GM12878 (cell line): ENCODE results near the gene ZNHIT1. TPM values are rescaled to one million over a fixed set of nuclear protein-coding genes. Genes with fewer than 3 reads are reported as not detected.

Source experiments
- ATAC-seq: fragments of 200-7000 bp; cut with Tn5 transposase; 3 replicates; pipeline ENCODE4 v1.9.1; 2020; ENCODE audit warnings: mild to moderate bottlenecking, moderate library complexity
- BruUV-seq: library from RNA; stranded (reverse); fragments of 400-500 nt; replicated peaks from 2 replicates; lab custom pipeline; 2021; lab: Mats Ljungman, UMichigan
- CTCF ChIA-PET: fragments of 300-600 bp; sonication (Branson Sonifier 250); formaldehyde crosslinking; extraction: SDS; loops from one replicate; lab custom pipeline; 2021; ENCODE audit warnings: inconsistent platforms; lab: Yijun Ruan, JAX
- POLR2A ChIA-PET: fragments of 350-600 bp; formaldehyde crosslinking; extraction: SDS; loops from one replicate; lab custom pipeline; 2021; ENCODE audit warnings: inconsistent platforms; lab: Charles Lee
- RAD21 ChIA-PET: fragments of 300-600 bp; sonication (Branson Sonifier 250); formaldehyde crosslinking; loops from one replicate; lab custom pipeline; 2023; ENCODE audit warnings: antibody characterized with exemption; ENCODE audit not compliant: unreplicated experiment; lab: Charles Lee
- SMC1A ChIA-PET: fragments of 300-600 bp; sonication (Branson Sonifier 250); formaldehyde crosslinking; loops from one replicate; lab custom pipeline; 2023; ENCODE audit not compliant: unreplicated experiment, uncharacterized antibody; lab: Charles Lee
- DNase-seq: peaks from one replicate; pipeline ENCODE4 v3.0.0-alpha.2; 2011; ENCODE audit warnings: low read depth, low spot score
- FAIRE-seq: peaks from 3 replicates; lab custom pipeline; 2011; peaks lifted over from hg19 to GRCh38; lab: Jason Lieb, UNC
- H2AFZ ChIP-seq: 2 replicates; pipeline ENCODE4 v1.6.0; 2011; ENCODE audit warnings: low read depth, low read length, control low read depth; ENCODE audit not compliant: control insufficient read depth
- H3K27ac ChIP-seq: 2 replicates; pipeline ENCODE4 v1.5.1; 2011; ENCODE audit warnings: control low read depth; ENCODE audit not compliant: control insufficient read depth, insufficient read depth
- H3K27me3 ChIP-seq, 2 experiments: replicated peaks in 1 of 2; 2 replicates each; pipeline versions ENCODE4 v1.6.0 to v1.6.1; 2011; ENCODE audit warnings: low read length in 1 of 2; ENCODE audit not compliant: control insufficient read depth in 2 of 2, insufficient read depth in 2 of 2
- H3K36me3 ChIP-seq, 2 experiments: 2 replicates each; pipeline ENCODE4 v1.5.1; 2011; ENCODE audit warnings: low read length in 1 of 2; ENCODE audit not compliant: control insufficient read depth in 2 of 2, insufficient read depth in 2 of 2
- H3K4me1 ChIP-seq: 2 replicates; pipeline ENCODE4 v1.6.1; 2011; ENCODE audit warnings: mild to moderate bottlenecking, low read length, moderate library complexity, mixed read lengths; ENCODE audit not compliant: control insufficient read depth, insufficient read depth
- H3K4me2 ChIP-seq: 2 replicates; pipeline ENCODE4 v1.6.0; 2011; ENCODE audit warnings: control low read depth; ENCODE audit not compliant: control insufficient read depth, insufficient read depth
- H3K4me3 ChIP-seq: fragments of 200-600 bp; sonication (generic); 2 replicates; pipeline ENCODE4 v1.5.1; 2016
- H3K79me2 ChIP-seq: 2 replicates; pipeline ENCODE4 v1.6.0; 2011; ENCODE audit warnings: low read length; ENCODE audit not compliant: control insufficient read depth, insufficient read depth
- H3K9ac ChIP-seq: 2 replicates; pipeline ENCODE4 v1.8.0; 2011; ENCODE audit warnings: low read length, control low read depth, mixed read lengths; ENCODE audit not compliant: control insufficient read depth, insufficient read depth
- H3K9me3 ChIP-seq: replicated peaks from 3 replicates; pipeline ENCODE4 v1.5.1; 2011; ENCODE audit warnings: mild to moderate bottlenecking, low read length; ENCODE audit not compliant: control insufficient read depth, insufficient read depth
- H4K20me1 ChIP-seq: 2 replicates; pipeline ENCODE4 v1.6.0; 2011; ENCODE audit not compliant: control insufficient read depth, insufficient read depth
- ATF7 ChIP-seq: fragments of 450-650 bp; IDR thresholded peaks from 2 replicates; pipeline ENCODE4 v1.6.1; 2016; ENCODE audit warnings: low read depth, mild to moderate bottlenecking
- BMI1 ChIP-seq: fragments of 450-650 bp; IDR thresholded peaks from 2 replicates; pipeline ENCODE4 v1.6.1; 2016; ENCODE audit warnings: mild to moderate bottlenecking, moderate library complexity, borderline replicate concordance
- CBX5 ChIP-seq: sonication (generic); IDR thresholded peaks from 2 replicates; pipeline ENCODE4 v1.6.1; 2016; ENCODE audit warnings: low read depth, moderate library complexity, mild to moderate bottlenecking, inconsistent platforms
- CREM ChIP-seq: IDR thresholded peaks from 2 replicates; pipeline ENCODE4 v1.6.1; 2014; ENCODE audit warnings: antibody characterized with exemption, low read depth
- FOXK2 ChIP-seq: fragments of 450-650 bp; IDR thresholded peaks from 2 replicates; pipeline ENCODE4 v1.6.1; 2017; ENCODE audit warnings: mild to moderate bottlenecking, moderate library complexity
- JUND ChIP-seq: IDR thresholded peaks from 2 replicates; pipeline ENCODE4 v1.6.1; 2012; ENCODE audit warnings: low read depth, mild to moderate bottlenecking, low read length, improper control_type of control experiment, moderate library complexity
- NFYA ChIP-seq: IDR thresholded peaks from 2 replicates; pipeline ENCODE4 v1.6.1; 2011; ENCODE audit warnings: low read depth, mild to moderate bottlenecking, low read length, improper control_type of control experiment, borderline replicate concordance
- SUZ12 ChIP-seq: fragments of 200-600 bp; sonication (generic); IDR thresholded peaks from one replicate; pipeline ENCODE4 v1.6.1; 2018; ENCODE audit warnings: antibody characterized with exemption, mild to moderate bottlenecking; ENCODE audit not compliant: unreplicated experiment
- TCF7 ChIP-seq: IDR thresholded peaks from 2 replicates; pipeline ENCODE4 v1.6.1; 2014; ENCODE audit warnings: antibody characterized with exemption, borderline replicate concordance
- WRNIP1 ChIP-seq: IDR thresholded peaks from 2 replicates; pipeline ENCODE4 v1.6.1; 2011; ENCODE audit warnings: low read depth, low read length, improper control_type of control experiment, borderline replicate concordance
- WGBS: methylation state at CpG from one replicate; pipeline ENCODE4 v1.1.6; 2016; ENCODE audit warnings: low lambda C conversion rate; ENCODE audit not compliant: insufficient replicate concordance, insufficient coverage; ENCODE audit errors: missing lambda C conversion rate; 5-methylcytosine and 5-hydroxymethylcytosine counted together
- in situ Hi-C: fragments of 300-500 bp; cut with MboI; formaldehyde crosslinking; loops from 9 replicates; pipeline ENCODE4 v1.14.3; 2018; ENCODE audit warnings: mixed read lengths
- intact Hi-C: fragments of 100-400 bp; cut with micrococcal nuclease; formaldehyde crosslinking; loops from one replicate; pipeline ENCODE4 v1.14.2; 2022; ENCODE audit not compliant: unreplicated experiment
- polyA plus RNA-seq, 11 experiments: library from polyadenylated mRNA; depleted of rRNA in 4 of 11; unstranded in 6 of 11; stranded (reverse) in 5 of 11; fragments of >200 nt; fragmentation: Nextera tagmentation in 4 of 11; fragmentation: Illumina TruSeq in 1 of 11; extraction: Ambion mirVana in 4 of 11; extraction: Trizol in 1 of 11; gene quantifications; 1 replicate in 1 of 11; 2 replicates in 10 of 11; pipeline versions ENCODE4 v1.2.1 to v1.2.3, GENCODE V29; 2011 to 2016; ENCODE audit warnings: inconsistent platforms in 2 of 11, missing spikeins in 2 of 11, low read depth in 1 of 11
- total RNA-seq, 4 experiments: library from RNA; depleted of rRNA in 3 of 4; stranded (reverse); fragments of >200 nt in 3 of 4; fragmentation: Illumina TruSeq in 1 of 4; extraction: Trizol in 1 of 4; gene quantifications; 2 replicates each; pipeline versions ENCODE4 v1.2.1 to v1.2.3, GENCODE V29; 2013 to 2021
- TF ChIP-seq, protein P1 (sequence below): fragments of 450-650 bp; IDR thresholded peaks from 2 replicates; pipeline ENCODE4 v1.6.1; 2017; ENCODE audit warnings: antibody characterized with exemption, mild to moderate bottlenecking, moderate library complexity
- TF ChIP-seq, protein P2 (sequence below): fragments of 450-650 bp; conservative IDR thresholded peaks from 2 replicates; pipeline ENCODE4 v1.6.1; 2017; ENCODE audit warnings: mild to moderate bottlenecking, moderate library complexity
- TF ChIP-seq, protein P3 (sequence below): fragments of 450-650 bp; IDR thresholded peaks from 2 replicates; pipeline ENCODE4 v1.6.1; 2016; ENCODE audit warnings: mild to moderate bottlenecking

Gene ZNHIT1
- total and polyA plus RNA-seq, 10 of the 15 experiments (the other 5 are each of a cell fraction or from before 2014, with no cell fraction given) = 3.8 to 79.2 (median 44.5) TPM

DNA sequence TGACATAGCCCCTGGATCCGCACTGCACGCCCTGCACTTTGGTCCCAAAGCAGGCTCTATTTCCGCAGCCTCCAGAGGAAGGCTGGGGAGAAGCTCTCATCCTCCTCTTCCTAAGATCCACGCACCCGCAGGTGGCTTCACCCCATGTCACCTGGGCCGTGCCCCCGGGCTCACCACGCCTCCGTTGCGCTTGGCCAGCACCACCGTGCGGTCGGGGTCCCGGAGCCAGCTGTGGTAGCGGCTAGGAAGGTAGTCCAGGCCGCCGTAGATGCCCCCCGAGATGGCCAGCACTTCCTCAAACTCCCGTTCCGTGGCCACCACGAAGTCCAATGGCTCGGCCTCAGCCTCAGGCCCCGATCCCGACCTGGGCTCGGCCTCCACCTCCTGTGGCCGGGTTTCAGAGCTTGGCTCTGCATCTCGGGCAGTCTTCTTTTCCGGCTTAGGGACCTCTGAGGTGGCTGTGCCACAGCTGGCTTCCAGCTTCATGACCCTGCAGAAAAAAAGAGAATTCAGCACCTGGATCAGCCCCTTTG is 43.6 kb upstream of the ZNHIT1 start:
- TF ChIP-seq BMI1 = no peak
- no peak for TF ChIP-seq JUND
- TF ChIP-seq, protein P1, sequence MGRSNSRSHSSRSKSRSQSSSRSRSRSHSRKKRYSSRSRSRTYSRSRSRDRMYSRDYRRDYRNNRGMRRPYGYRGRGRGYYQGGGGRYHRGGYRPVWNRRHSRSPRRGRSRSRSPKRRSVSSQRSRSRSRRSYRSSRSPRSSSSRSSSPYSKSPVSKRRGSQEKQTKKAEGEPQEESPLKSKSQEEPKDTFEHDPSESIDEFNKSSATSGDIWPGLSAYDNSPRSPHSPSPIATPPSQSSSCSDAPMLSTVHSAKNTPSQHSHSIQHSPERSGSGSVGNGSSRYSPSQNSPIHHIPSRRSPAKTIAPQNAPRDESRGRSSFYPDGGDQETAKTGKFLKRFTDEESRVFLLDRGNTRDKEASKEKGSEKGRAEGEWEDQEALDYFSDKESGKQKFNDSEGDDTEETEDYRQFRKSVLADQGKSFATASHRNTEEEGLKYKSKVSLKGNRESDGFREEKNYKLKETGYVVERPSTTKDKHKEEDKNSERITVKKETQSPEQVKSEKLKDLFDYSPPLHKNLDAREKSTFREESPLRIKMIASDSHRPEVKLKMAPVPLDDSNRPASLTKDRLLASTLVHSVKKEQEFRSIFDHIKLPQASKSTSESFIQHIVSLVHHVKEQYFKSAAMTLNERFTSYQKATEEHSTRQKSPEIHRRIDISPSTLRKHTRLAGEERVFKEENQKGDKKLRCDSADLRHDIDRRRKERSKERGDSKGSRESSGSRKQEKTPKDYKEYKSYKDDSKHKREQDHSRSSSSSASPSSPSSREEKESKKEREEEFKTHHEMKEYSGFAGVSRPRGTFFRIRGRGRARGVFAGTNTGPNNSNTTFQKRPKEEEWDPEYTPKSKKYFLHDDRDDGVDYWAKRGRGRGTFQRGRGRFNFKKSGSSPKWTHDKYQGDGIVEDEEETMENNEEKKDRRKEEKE = no peak
- no peak for TF ChIP-seq SUZ12
- TF ChIP-seq CBX5 = no peak
- no peak for TF ChIP-seq WRNIP1
- TF ChIP-seq, protein P2, sequence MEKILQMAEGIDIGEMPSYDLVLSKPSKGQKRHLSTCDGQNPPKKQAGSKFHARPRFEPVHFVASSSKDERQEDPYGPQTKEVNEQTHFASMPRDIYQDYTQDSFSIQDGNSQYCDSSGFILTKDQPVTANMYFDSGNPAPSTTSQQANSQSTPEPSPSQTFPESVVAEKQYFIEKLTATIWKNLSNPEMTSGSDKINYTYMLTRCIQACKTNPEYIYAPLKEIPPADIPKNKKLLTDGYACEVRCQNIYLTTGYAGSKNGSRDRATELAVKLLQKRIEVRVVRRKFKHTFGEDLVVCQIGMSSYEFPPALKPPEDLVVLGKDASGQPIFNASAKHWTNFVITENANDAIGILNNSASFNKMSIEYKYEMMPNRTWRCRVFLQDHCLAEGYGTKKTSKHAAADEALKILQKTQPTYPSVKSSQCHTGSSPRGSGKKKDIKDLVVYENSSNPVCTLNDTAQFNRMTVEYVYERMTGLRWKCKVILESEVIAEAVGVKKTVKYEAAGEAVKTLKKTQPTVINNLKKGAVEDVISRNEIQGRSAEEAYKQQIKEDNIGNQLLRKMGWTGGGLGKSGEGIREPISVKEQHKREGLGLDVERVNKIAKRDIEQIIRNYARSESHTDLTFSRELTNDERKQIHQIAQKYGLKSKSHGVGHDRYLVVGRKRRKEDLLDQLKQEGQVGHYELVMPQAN = no peak
- no peak for TF ChIP-seq FOXK2
- TF ChIP-seq CREM = no peak
- TF ChIP-seq TCF7 = no peak
- no peak for TF ChIP-seq ATF7
- TF ChIP-seq NFYA = no peak
- TF ChIP-seq, protein P3, sequence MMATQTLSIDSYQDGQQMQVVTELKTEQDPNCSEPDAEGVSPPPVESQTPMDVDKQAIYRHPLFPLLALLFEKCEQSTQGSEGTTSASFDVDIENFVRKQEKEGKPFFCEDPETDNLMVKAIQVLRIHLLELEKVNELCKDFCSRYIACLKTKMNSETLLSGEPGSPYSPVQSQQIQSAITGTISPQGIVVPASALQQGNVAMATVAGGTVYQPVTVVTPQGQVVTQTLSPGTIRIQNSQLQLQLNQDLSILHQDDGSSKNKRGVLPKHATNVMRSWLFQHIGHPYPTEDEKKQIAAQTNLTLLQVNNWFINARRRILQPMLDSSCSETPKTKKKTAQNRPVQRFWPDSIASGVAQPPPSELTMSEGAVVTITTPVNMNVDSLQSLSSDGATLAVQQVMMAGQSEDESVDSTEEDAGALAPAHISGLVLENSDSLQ = no peak
- TF ChIP-seq, all 136 proteins: peak for 0
- intact Hi-C loops = no loop called here
- H3K4me2 ChIP-seq = peak overlapping the region; percentile 59; the same call in 1 of the 2 replicates
- H3K27me3 ChIP-seq = peaks cover 26 to 34% of the 10 kb centered on the region in 2 experiments
- 39% methylated on average over 27 of the region's 28 CpGs for WGBS
- H3K4me3 ChIP-seq = no peak overlapping the region
- H4K20me1 ChIP-seq = no peaks in the 10 kb centered on the region
- CTCF ChIA-PET = interaction anchor here (0.9 to 2.8 kb wide), 8 partner anchors 9 to 368 kb away, joined by 3 to 35 read pairs (median 5); partner anchors contain the start of genes VGF and ZNHIT1
- no TSS peak for BruUV-seq
- SMC1A ChIA-PET = interaction anchor here (0.6 to 1.8 kb wide), 8 partner anchors 8 to 107 kb away, joined by 3 to 7 read pairs (median 4); partner anchors contain the start of genes AP1S1, PLOD3 and ZNHIT1
- no peaks in the 10 kb centered on the region for H3K36me3 ChIP-seq
- no peak overlapping the region for H3K9ac ChIP-seq
- H3K27ac ChIP-seq = no peak overlapping the region
- no peaks in the 10 kb centered on the region; the same call in 2 of the 3 replicates for H3K9me3 ChIP-seq
- H3K4me1 ChIP-seq = peaks cover 7% of the 10 kb centered on the region; the same call in 1 of the 2 replicates
- DNase-seq (no peak), FAIRE-seq (no peak), ATAC-seq (no peak; the same call in 2 of the 3 replicates)
- H2AFZ ChIP-seq = peak overlapping the region; percentile 72
- no peaks in the 10 kb centered on the region for H3K79me2 ChIP-seq
- in situ Hi-C loops = no loop called here
- RAD21 ChIA-PET = interaction anchor here (0.9 to 2.4 kb wide), 6 partner anchors 9 to 51 kb away, joined by 3 to 15 read pairs (median 3); partner anchors contain the start of gene VGF
- POLR2A ChIA-PET = interaction anchor here (0.8 to 1.0 kb wide), 2 partner anchors 9 to 18 kb away, joined by 3 read pairs; partner anchors contain the start of gene VGF
